Esophagus squamous epithelium (tissue), 5 donors: Measurements from ENCODE around the gene C19orf25. TPM values are rescaled to one million over a fixed set of nuclear protein-coding genes. Genes with fewer than 3 reads are reported as not detected.
A peak's percentile ranks its signal among the peaks of the same experiment; 100 is the strongest.
"Not testable (repeated sequence)": the region's sequence is repeated elsewhere in the genome, so short reads cannot be mapped to it uniquely, and the experiment has no call there.

Source experiments
- DNase-seq: peaks from one replicate; lab custom pipeline; 2025; lab: John Stamatoyannopoulos, UW
- H3K27ac ChIP-seq, 4 donors: fragments of 200-600 bp; sonication (generic); one replicate each; pipeline ENCODE4 v1.5.1; 2016 to 2019; ENCODE audit warnings: mild to moderate bottlenecking in 1 of 4
- H3K27me3 ChIP-seq, 4 donors: fragments of 200-600 bp; sonication (generic); 1 replicate in 3 of 4; 2 replicates in 1 of 4; pipeline versions ENCODE4 v1.5.1 to v1.6.0; 2017 to 2021; ENCODE audit warnings: antibody characterized with exemption in 1 of 4
- H3K36me3 ChIP-seq, 3 donors: fragments of 200-600 bp; sonication (generic); one replicate each; pipeline ENCODE4 v1.5.1; 2016 to 2019
- H3K4me1 ChIP-seq, 3 donors: fragments of 200-600 bp; sonication (generic); one replicate each; pipeline ENCODE4 v1.5.1; 2017 to 2019
- H3K4me3 ChIP-seq, 4 donors: fragments of 200-600 bp; sonication (generic); 1 replicate in 3 of 4; 2 replicates in 1 of 4; pipeline ENCODE4 v1.5.1; 2016 to 2019; ENCODE audit warnings: mild to moderate bottlenecking in 2 of 4, moderate library complexity in 1 of 4
- H3K9me3 ChIP-seq, 3 donors: fragments of 200-600 bp; sonication (generic); one replicate each; pipeline ENCODE4 v1.5.1; 2016 to 2019
- POLR2A ChIP-seq, 4 donors: fragments of 450-650 bp; IDR thresholded peaks; one replicate each; pipeline ENCODE4 v1.6.1; 2017; ENCODE audit warnings: antibody characterized with exemption in 4 of 4, mild to moderate bottlenecking in 4 of 4, moderate library complexity in 3 of 4
- WGBS, 2 donors: methylation state at CpG; one replicate each; pipeline ENCODE4 v1.1.5; 2018; 5-methylcytosine and 5-hydroxymethylcytosine counted together
- intact Hi-C: fragments of 100-400 bp; cut with DNase I; formaldehyde crosslinking; loops from one replicate; pipeline ENCODE4 v1.15.0; 2022
- total RNA-seq, 4 donors: library from RNA; depleted of rRNA; stranded (reverse); fragments of >200 nt; gene quantifications; one replicate each; pipeline ENCODE4 v1.1.0, GENCODE V29; 2016
- TF ChIP-seq, protein P1 (sequence below), 6 experiments: fragments of 450-650 bp in 4 of 6; fragments of 200-600 bp in 2 of 6; sonication (generic) in 2 of 6; IDR thresholded peaks; one replicate each; pipeline ENCODE4 v1.5.1; 2016 to 2019; ENCODE audit warnings: antibody characterized with exemption in 6 of 6, mild to moderate bottlenecking in 4 of 6, moderate library complexity in 4 of 6
- donor health status: DM: yes; HTN: yes; CAD: no.

Gene C19orf25
- total RNA-seq, 4 donors from 2014 or later = 17.8 to 24.5 (median 23.0) TPM

- peaks cover 0 to 16% (median 0%) of the 10 kb centered on the region in 3 donors for H3K36me3 ChIP-seq
- intact Hi-C loops = no loop called here
- no peak for TF ChIP-seq POLR2A (IDR thresholded peaks at IDR 0.05)
- peaks cover 15 to 38% (median 18%) of the 10 kb centered on the region in 3 donors for H3K4me1 ChIP-seq
- H3K27ac ChIP-seq = no peak overlapping the region
- peak overlapping the region in 2 of 4 donors; percentile 19 to 50 for H3K4me3 ChIP-seq
- 40 to 57% methylated on average over 11 to 14 of the region's 14 CpGs for WGBS, 2 donors
- no peaks in the 10 kb centered on the region for H3K9me3 ChIP-seq
- DNase-seq = no peak
- peaks cover 0 to 39% (median 6%) of the 10 kb centered on the region in 4 donors for H3K27me3 ChIP-seq
These were observed 23.5 kb upstream of the C19orf25 start for GRCh38 chr19:1502433-1503088.

DNA sequence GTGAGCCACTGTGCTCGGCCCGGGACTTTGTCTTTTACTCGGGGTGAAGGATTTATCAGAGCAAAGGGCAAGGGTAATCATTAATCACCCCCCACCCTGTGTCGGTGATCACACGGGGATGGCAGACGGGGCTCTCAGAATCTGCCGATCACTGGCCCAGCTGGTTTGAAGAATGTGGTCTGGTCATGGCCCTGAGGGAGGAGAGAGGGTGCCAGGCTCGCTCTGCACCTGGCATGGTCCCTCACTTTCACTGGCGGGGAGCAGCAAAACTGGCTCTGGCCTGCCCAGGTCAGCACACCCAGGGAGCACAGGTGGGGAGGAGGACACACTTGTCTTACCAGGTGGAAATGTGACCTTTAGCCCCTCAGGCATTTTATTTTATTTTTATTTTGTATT, 22.2 kb upstream of the C19orf25 start:
- Histone ChIP-seq H3K4me1 (peaks cover 14 to 43% (median 18%) of the 10 kb centered on the region in 3 donors), H3K36me3 (peaks cover 0 to 13% (median 0%) of the 10 kb centered on the region in 3 donors), H3K27ac (no peak overlapping the region), H3K9me3 (no peaks in the 10 kb centered on the region), H3K4me3 (no peak overlapping the region), H3K27me3 (peaks cover 0 to 50% (median 6%) of the 10 kb centered on the region in 4 donors)
- WGBS, 2 donors = 33 to 37% methylated on average over 2 to 8 of the region's 9 CpGs
- no peak for DNase-seq
- TF ChIP-seq, protein P1, sequence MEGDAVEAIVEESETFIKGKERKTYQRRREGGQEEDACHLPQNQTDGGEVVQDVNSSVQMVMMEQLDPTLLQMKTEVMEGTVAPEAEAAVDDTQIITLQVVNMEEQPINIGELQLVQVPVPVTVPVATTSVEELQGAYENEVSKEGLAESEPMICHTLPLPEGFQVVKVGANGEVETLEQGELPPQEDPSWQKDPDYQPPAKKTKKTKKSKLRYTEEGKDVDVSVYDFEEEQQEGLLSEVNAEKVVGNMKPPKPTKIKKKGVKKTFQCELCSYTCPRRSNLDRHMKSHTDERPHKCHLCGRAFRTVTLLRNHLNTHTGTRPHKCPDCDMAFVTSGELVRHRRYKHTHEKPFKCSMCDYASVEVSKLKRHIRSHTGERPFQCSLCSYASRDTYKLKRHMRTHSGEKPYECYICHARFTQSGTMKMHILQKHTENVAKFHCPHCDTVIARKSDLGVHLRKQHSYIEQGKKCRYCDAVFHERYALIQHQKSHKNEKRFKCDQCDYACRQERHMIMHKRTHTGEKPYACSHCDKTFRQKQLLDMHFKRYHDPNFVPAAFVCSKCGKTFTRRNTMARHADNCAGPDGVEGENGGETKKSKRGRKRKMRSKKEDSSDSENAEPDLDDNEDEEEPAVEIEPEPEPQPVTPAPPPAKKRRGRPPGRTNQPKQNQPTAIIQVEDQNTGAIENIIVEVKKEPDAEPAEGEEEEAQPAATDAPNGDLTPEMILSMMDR (IDR thresholded peaks at IDR 0.05) = no peak
- TF ChIP-seq POLR2A (IDR thresholded peaks at IDR 0.05) = no peak
- intact Hi-C loops = no loop called here

DNA sequence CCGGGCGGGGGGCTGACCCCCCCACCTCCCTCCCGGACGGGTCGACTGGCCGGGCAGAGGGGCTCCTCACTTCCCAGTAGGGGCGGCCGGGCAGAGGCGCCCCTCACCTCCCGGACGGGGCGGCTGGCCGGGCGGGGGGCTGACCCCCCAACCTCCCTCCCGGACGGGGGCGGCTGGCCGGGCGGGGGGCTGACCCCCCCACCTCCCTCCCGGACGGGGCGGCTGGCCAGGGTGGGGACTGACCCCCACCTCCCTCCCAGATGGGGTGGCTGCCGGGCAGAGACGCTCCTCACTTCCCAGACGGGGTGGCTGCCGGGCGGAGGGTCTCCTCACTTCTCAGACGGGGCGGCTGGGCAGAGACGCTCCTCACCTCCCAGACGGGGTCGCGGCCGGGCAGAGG, 20.2 kb upstream of the C19orf25 start:
- peaks cover 14 to 47% (median 18%) of the 10 kb centered on the region in 3 donors for H3K4me1 ChIP-seq
- H3K27ac ChIP-seq, H3K36me3 ChIP-seq, intact Hi-C loops, H3K4me3 ChIP-seq, H3K9me3 ChIP-seq, DNase-seq: not testable (repeated sequence)
- WGBS, 2 donors = no CpG with 5 or more reads among the region's 34 CpGs
- H3K27me3 ChIP-seq = peaks cover 0 to 47% (median 6%) of the 10 kb centered on the region in 4 donors

DNA sequence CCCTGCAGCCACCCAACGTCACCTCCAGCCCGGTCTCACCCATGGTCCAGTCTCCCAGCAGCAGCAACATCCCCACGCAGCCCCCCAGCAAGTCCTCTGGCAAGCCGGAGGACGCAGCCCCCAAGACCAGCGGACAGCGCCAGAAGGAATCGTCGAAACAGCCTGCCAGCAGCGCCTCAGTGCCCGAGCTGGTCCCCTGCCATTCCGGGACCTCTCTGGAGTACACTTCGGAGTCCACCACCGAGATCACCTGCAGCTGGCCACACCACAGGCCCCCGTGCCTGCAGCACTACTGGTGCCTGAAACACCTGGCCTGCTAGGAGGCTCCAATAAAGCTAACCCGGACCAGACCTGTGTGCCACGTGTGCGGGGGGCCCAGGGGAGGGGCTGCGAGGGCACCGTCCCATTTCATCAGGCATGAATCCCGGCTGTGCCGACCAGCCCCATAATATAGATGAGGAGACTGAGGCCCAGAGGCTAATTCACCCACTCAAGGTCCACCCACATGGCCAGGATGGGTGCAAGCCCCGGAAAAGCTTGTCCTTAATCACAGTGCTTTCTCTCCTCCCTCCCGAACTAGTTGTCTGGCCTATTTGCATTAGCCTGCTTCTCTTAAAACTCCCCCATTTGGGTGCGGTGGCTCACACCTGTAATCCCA, 18.7 kb upstream of the C19orf25 start:
- no peaks in the 10 kb centered on the region for H3K36me3 ChIP-seq
- peaks cover 4 to 34% (median 8%) of the 10 kb centered on the region in 3 donors for H3K4me1 ChIP-seq
- intact Hi-C loops = no loop called here
- peaks cover 0 to 32% (median 2%) of the 10 kb centered on the region in 4 donors for H3K27me3 ChIP-seq
- no peak overlapping the region for H3K4me3 ChIP-seq
- no peaks in the 10 kb centered on the region for H3K9me3 ChIP-seq
- WGBS, 2 donors = 77 to 90% methylated on average over 9 to 15 of the region's 25 CpGs
- DNase-seq = no peak
- no peak for TF ChIP-seq POLR2A (IDR thresholded peaks at IDR 0.05)
- TF ChIP-seq, protein P1 (IDR thresholded peaks at IDR 0.05) = no peak
- no peak overlapping the region for H3K27ac ChIP-seq

- peak overlapping the region in 1 of 4 donors; percentile 38 for H3K4me3 ChIP-seq
- intact Hi-C loops = no loop called here
- DNase-seq = no peak
- no peaks in the 10 kb centered on the region for H3K9me3 ChIP-seq
- H3K4me1 ChIP-seq = peaks cover 4 to 38% (median 8%) of the 10 kb centered on the region in 3 donors
- no peaks in the 10 kb centered on the region for H3K36me3 ChIP-seq
- H3K27me3 ChIP-seq = peaks cover 0 to 27% (median 0%) of the 10 kb centered on the region in 4 donors
- TF ChIP-seq, protein P1 (IDR thresholded peaks at IDR 0.05) = no peak
- TF ChIP-seq POLR2A (IDR thresholded peaks at IDR 0.05) = no peak
- 56 to 66% methylated on average over 13 to 16 of the region's 39 CpGs for WGBS, 2 donors
- H3K27ac ChIP-seq = no peak overlapping the region
These were observed 17.9 kb upstream of the C19orf25 start for GRCh38 chr19:1496714-1497577.
